H1 (cell line): ENCODE measurements around the gene NTPCR. TPM values are rescaled to one million over a fixed set of nuclear protein-coding genes. Genes with fewer than 3 reads are reported as not detected.

Experiments used
- CTCF ChIA-PET: fragments of 300-600 bp; sonication (Branson Sonifier 250); formaldehyde crosslinking; loops from one replicate; lab custom pipeline; 2021; ENCODE audit not compliant: partially characterized antibody; lab: Charles Lee
- POLR2A ChIA-PET: fragments of 300-600 bp; sonication (Branson Sonifier 250); formaldehyde crosslinking; loops from one replicate; lab custom pipeline; 2021; ENCODE audit warnings: inconsistent platforms; ENCODE audit not compliant: partially characterized antibody; lab: Charles Lee
- DNase-seq, 2 experiments: peaks; one replicate each; pipeline versions ENCODE4 v3.0.0 to v3.0.0-alpha.2; 2010 to 2022; ENCODE audit warnings: low spot score in 2 of 2, low read depth in 1 of 2, mixed read lengths in 1 of 2
- FAIRE-seq: peaks from 2 replicates; lab custom pipeline; 2011; peaks lifted over from hg19 to GRCh38; lab: Jason Lieb, UNC
- H2AFZ ChIP-seq: 2 replicates; pipeline ENCODE4 v1.8.1; 2012; ENCODE audit warnings: low read length, inconsistent platforms
- H2AK5ac ChIP-seq: 2 replicates; pipeline ENCODE4 v1.6.1; 2013; ENCODE audit warnings: low read depth, low read length
- H2BK120ac ChIP-seq: replicated peaks from 2 replicates; pipeline ENCODE3; 2013; ENCODE audit warnings: low read depth, low read length, inconsistent platforms
- H2BK12ac ChIP-seq: 2 replicates; pipeline ENCODE4 v1.6.1; 2013; ENCODE audit warnings: low read depth, low read length
- H2BK15ac ChIP-seq: 2 replicates; pipeline ENCODE4 v1.6.1; 2013; ENCODE audit warnings: low read length
- H2BK20ac ChIP-seq: 2 replicates; pipeline ENCODE4 v1.6.1; 2013; ENCODE audit warnings: low read length
- H2BK5ac ChIP-seq: 2 replicates; pipeline ENCODE4 v1.6.1; 2013; ENCODE audit warnings: low read depth, low read length
- H3K14ac ChIP-seq: 2 replicates; pipeline ENCODE4 v1.6.1; 2013; ENCODE audit warnings: inconsistent platforms; ENCODE audit not compliant: insufficient read length
- H3K18ac ChIP-seq: 2 replicates; pipeline ENCODE4 v1.6.1; 2013; ENCODE audit warnings: low read length; ENCODE audit errors: extremely low read depth
- H3K23ac ChIP-seq: 2 replicates; pipeline ENCODE4 v1.6.1; 2013; ENCODE audit warnings: inconsistent platforms; ENCODE audit not compliant: insufficient read length
- H3K23me2 ChIP-seq: 2 replicates; pipeline ENCODE4 v1.6.1; 2013; ENCODE audit warnings: low read depth, low read length
- H3K27ac ChIP-seq: 2 replicates; pipeline ENCODE4 v1.6.1; 2011; ENCODE audit warnings: low read depth, low read length, inconsistent platforms
- H3K27me3 ChIP-seq, 4 experiments: replicated peaks in 1 of 4; 1 replicate in 1 of 4; 2 replicates in 3 of 4; pipeline versions ENCODE4 v1.6.1 to v1.8.1; 2011 to 2013; ENCODE audit warnings: low read length in 3 of 4, mild to moderate bottlenecking in 3 of 4, inconsistent platforms in 2 of 4, mixed read lengths in 2 of 4, moderate library complexity in 1 of 4; ENCODE audit not compliant: control insufficient read depth in 3 of 4, insufficient read depth in 3 of 4; ENCODE audit errors: extremely low read depth in 1 of 4
- H3K36me3 ChIP-seq, 4 experiments: 2 replicates each; pipeline versions ENCODE4 v1.6.1 to v1.8.1; 2011 to 2013; ENCODE audit warnings: mild to moderate bottlenecking in 4 of 4, low read length in 3 of 4, moderate library complexity in 2 of 4, control low read depth in 1 of 4, inconsistent platforms in 1 of 4; ENCODE audit not compliant: insufficient read depth in 4 of 4, control insufficient read depth in 2 of 4
- H3K4ac ChIP-seq: replicated peaks from 2 replicates; pipeline ENCODE3; 2013; ENCODE audit warnings: low read length, low read depth, mixed read lengths, inconsistent platforms; ENCODE audit not compliant: insufficient read length
- H3K4me1 ChIP-seq, 4 experiments: replicated peaks in 1 of 4; 1 replicate in 1 of 4; 2 replicates in 3 of 4; pipeline versions ENCODE4 v1.6.1 to v1.8.1; 2011 to 2013; ENCODE audit warnings: low read length in 3 of 4, inconsistent platforms in 2 of 4, mixed read lengths in 1 of 4; ENCODE audit not compliant: insufficient read depth in 4 of 4, control insufficient read depth in 3 of 4
- H3K4me2 ChIP-seq, 2 experiments: 2 replicates each; pipeline versions ENCODE4 v1.6.1 to v1.8.1; 2011 to 2013; ENCODE audit warnings: low read depth in 2 of 2, low read length in 2 of 2, control low read depth in 1 of 2, inconsistent platforms in 1 of 2, mild to moderate bottlenecking in 1 of 2; ENCODE audit not compliant: insufficient read depth in 1 of 2
- H3K4me3 ChIP-seq, 4 experiments: fragments of 200-600, 300-600 bp in 1 of 4; sonication (generic), shearing (Covaris generic), sonication (Bioruptor Twin) in 1 of 4; 2 replicates each; pipeline versions ENCODE4 v1.5.1 to v1.8.1; 2011 to 2016; ENCODE audit warnings: low read length in 4 of 4, low read depth in 3 of 4, control low read depth in 2 of 4, inconsistent platforms in 2 of 4, mild to moderate bottlenecking in 2 of 4, mixed read lengths in 1 of 4, moderate library complexity in 1 of 4; ENCODE audit not compliant: insufficient read depth in 2 of 4; ENCODE audit errors: extremely low read depth in 1 of 4
- H3K56ac ChIP-seq: replicated peaks from 2 replicates; pipeline ENCODE3; 2013; ENCODE audit warnings: low read depth, mild to moderate bottlenecking, mixed read lengths, low read length, inconsistent platforms; ENCODE audit not compliant: insufficient read length
- H3K79me1 ChIP-seq: 2 replicates; pipeline ENCODE4 v1.6.1; 2013; ENCODE audit warnings: low read depth, low read length, control low read depth
- H3K79me2 ChIP-seq, 2 experiments: 2 replicates each; pipeline versions ENCODE4 v1.6.1 to v1.8.1; 2012 to 2013; ENCODE audit warnings: low read length in 2 of 2, mild to moderate bottlenecking in 2 of 2, inconsistent platforms in 1 of 2; ENCODE audit not compliant: insufficient read depth in 2 of 2, control insufficient read depth in 1 of 2
- H3K9ac ChIP-seq, 4 experiments: replicated peaks in 1 of 4; 1 replicate in 1 of 4; 2 replicates in 3 of 4; pipeline versions ENCODE4 v1.6.1 to v1.8.1; 2011 to 2013; ENCODE audit warnings: low read depth in 3 of 4, low read length in 3 of 4, control low read depth in 2 of 4, mild to moderate bottlenecking in 2 of 4, moderate library complexity in 2 of 4, inconsistent platforms in 1 of 4; ENCODE audit errors: extremely low read depth in 1 of 4
- H3K9me3 ChIP-seq, 2 experiments: 2 replicates each; pipeline versions ENCODE4 v1.6.1 to v1.8.1; 2012 to 2013; ENCODE audit warnings: mild to moderate bottlenecking in 2 of 2, moderate library complexity in 2 of 2, control low read depth in 1 of 2, inconsistent platforms in 1 of 2, low read depth in 1 of 2, low read length in 1 of 2, mixed read lengths in 1 of 2; ENCODE audit not compliant: insufficient read depth in 2 of 2
- H4K20me1 ChIP-seq, 2 experiments: replicated peaks in 1 of 2; 2 replicates each; pipeline versions ENCODE3 to v1.8.1; 2011 to 2013; ENCODE audit warnings: inconsistent platforms in 2 of 2, low read length in 2 of 2, mild to moderate bottlenecking in 1 of 2; ENCODE audit not compliant: insufficient read depth in 2 of 2, control insufficient read depth in 1 of 2
- H4K5ac ChIP-seq: 2 replicates; pipeline ENCODE4 v1.6.1; 2013; ENCODE audit warnings: low read length, low read depth, mixed read lengths, inconsistent platforms; ENCODE audit not compliant: insufficient read length
- H4K8ac ChIP-seq: 2 replicates; pipeline ENCODE4 v1.8.0; 2013; ENCODE audit warnings: mild to moderate bottlenecking, moderate library complexity, low read length, inconsistent platforms; ENCODE audit not compliant: insufficient read depth; ENCODE audit errors: extremely low read depth
- H4K91ac ChIP-seq: replicated peaks from 2 replicates; pipeline ENCODE3; 2013; ENCODE audit warnings: low read length, mixed read lengths, inconsistent platforms; ENCODE audit not compliant: insufficient read length
- ASH2L ChIP-seq: fragments of 200-600, 300-600 bp; sonication (generic); IDR thresholded peaks from one replicate; pipeline ENCODE4 v1.7.1; 2017; ENCODE audit warnings: low read length
- ATF3 ChIP-seq: IDR thresholded peaks from 2 replicates; pipeline ENCODE4 v1.6.1; 2011; ENCODE audit warnings: low read depth, mild to moderate bottlenecking, low read length; ENCODE audit not compliant: insufficient read depth
- BRCA1 ChIP-seq: IDR thresholded peaks from 2 replicates; pipeline ENCODE4 v1.6.1; 2012; ENCODE audit warnings: low read depth, low read length, improper control_type of control experiment
- CHD1 ChIP-seq: IDR thresholded peaks from 2 replicates; pipeline ENCODE4 v1.6.1; 2012; ENCODE audit warnings: low read depth, low read length, improper control_type of control experiment
- CREB1 ChIP-seq: IDR thresholded peaks from 2 replicates; pipeline ENCODE4 v1.6.1; 2012; ENCODE audit warnings: inconsistent platforms
- HDAC6 ChIP-seq: IDR thresholded peaks from one replicate; pipeline ENCODE4 v1.7.1; 2012; ENCODE audit warnings: low read depth, mild to moderate bottlenecking, inconsistent platforms, low read length, moderate library complexity
- KDM4A ChIP-seq: IDR thresholded peaks from one replicate; pipeline ENCODE4 v1.7.1; 2012; ENCODE audit warnings: low read depth, mild to moderate bottlenecking, moderate library complexity, low read length, inconsistent platforms; ENCODE audit not compliant: severe bottlenecking
- NRF1 ChIP-seq: IDR thresholded peaks from 2 replicates; pipeline ENCODE4 v1.6.1; 2011; ENCODE audit warnings: mild to moderate bottlenecking, low read depth, low read length, improper control_type of control experiment
- POU5F1 ChIP-seq: IDR thresholded peaks from 2 replicates; pipeline ENCODE4 v1.6.1; 2011; ENCODE audit warnings: low read depth, mild to moderate bottlenecking, low read length, moderate library complexity
- RAD21 ChIP-seq, 2 experiments: IDR thresholded peaks in 1 of 2; conservative IDR thresholded peaks in 1 of 2; 2 replicates each; pipeline ENCODE4 v1.6.1; 2011; ENCODE audit warnings: low read depth in 2 of 2, low read length in 2 of 2, improper control_type of control experiment in 1 of 2, inconsistent platforms in 1 of 2, mild to moderate bottlenecking in 1 of 2, moderate library complexity in 1 of 2
- SIRT6 ChIP-seq: IDR thresholded peaks from one replicate; pipeline ENCODE4 v1.7.1; 2012; ENCODE audit warnings: low read length, inconsistent platforms
- SIX5 ChIP-seq: IDR thresholded peaks from 2 replicates; pipeline ENCODE4 v1.6.1; 2011; ENCODE audit warnings: mild to moderate bottlenecking, low read depth, low read length
- WGBS, 2 experiments: shearing (Covaris generic) in 1 of 2; methylation state at CpG; one replicate each; pipeline versions ENCODE4 v1.1.6 to v1.1.7; 2013 to 2015; ENCODE audit warnings: low lambda C conversion rate in 2 of 2, mixed read lengths in 2 of 2, inconsistent platforms in 1 of 2, low coverage in 1 of 2, missing lambda C conversion rate in 1 of 2; ENCODE audit not compliant: insufficient replicate concordance in 2 of 2, insufficient coverage in 1 of 2, insufficient read length in 1 of 2; ENCODE audit errors: extremely low coverage in 1 of 2, missing lambda C conversion rate in 1 of 2; 5-methylcytosine and 5-hydroxymethylcytosine counted together
- polyA plus RNA-seq, 7 experiments: library from polyadenylated mRNA; depleted of rRNA in 3 of 7; stranded (reverse) in 5 of 7; unstranded in 2 of 7; fragments of >200 nt in 5 of 7; fragments of 200-250 nt in 2 of 7; gene quantifications; 1 replicate in 5 of 7; 2 replicates in 1 of 7; 4 replicates in 1 of 7; pipeline versions ENCODE4 v1.2.1 to v1.2.3, GENCODE V29; 2011 to 2013; ENCODE audit warnings: missing spikeins in 2 of 7, mixed read lengths in 2 of 7
- total RNA-seq: library from RNA; stranded (reverse); fragmentation: NEBNext Ultra II Directional; extraction: Animal tissue kit (Norgen Biotek cat#: 25700); gene quantifications from 2 replicates; pipeline ENCODE4 v1.2.1, GENCODE V29; 2021
- TF ChIP-seq, protein P1 (sequence below): IDR thresholded peaks from 2 replicates; pipeline ENCODE4 v1.6.1; 2012; ENCODE audit warnings: low read length, inconsistent platforms

The NTPCR gene
- total and polyA plus RNA-seq, 2 of the 8 experiments (the other 6 are each of a cell fraction or from before 2014, with no cell fraction given) = 22.6 to 73.1 TPM

- WGBS, 2 experiments = 100% methylated on average over 2 of the region's 2 CpGs; no CpG with 5 or more reads in 1 of the 2 experiments
- no peak for FAIRE-seq
- H3K18ac ChIP-seq = no peak overlapping the region
- H3K4me3 ChIP-seq = no peak overlapping the region
- peaks cover 14 to 19% of the 10 kb centered on the region in 2 experiments for H3K9me3 ChIP-seq
- no peak overlapping the region for H3K4me2 ChIP-seq
- no peak overlapping the region for H3K14ac ChIP-seq
- no peak overlapping the region for H2BK20ac ChIP-seq
- no peaks in the 10 kb centered on the region for H3K79me2 ChIP-seq
- H2BK15ac ChIP-seq = no peak overlapping the region
- no peaks in the 10 kb centered on the region for H4K20me1 ChIP-seq
- H4K5ac ChIP-seq = no peak overlapping the region
- DNase-seq = no peak
- no peak overlapping the region for H4K91ac ChIP-seq
- ChIA-PET POLR2A (interaction anchor here (0.9 kb wide), 1 partner anchor 10 kb away, joined by 3 read pairs; no protein-coding TSS in a partner anchor), CTCF (no interaction called here)
- no peak overlapping the region for H2BK120ac ChIP-seq
- H3K27ac ChIP-seq = no peak overlapping the region
- no peaks in the 10 kb centered on the region for H3K27me3 ChIP-seq
- H4K8ac ChIP-seq = no peak overlapping the region
- no peak overlapping the region for H2AFZ ChIP-seq
- H3K4me1 ChIP-seq = no peaks in the 10 kb centered on the region
- no peak overlapping the region for H3K9ac ChIP-seq
- H3K36me3 ChIP-seq = peaks cover 7 to 72% (median 35%) of the 10 kb centered on the region in 4 experiments
- no peak overlapping the region for H2BK12ac ChIP-seq
- no peaks in the 10 kb centered on the region for H3K23me2 ChIP-seq
- no peaks in the 10 kb centered on the region; the same call in 1 of the 2 replicates for H3K79me1 ChIP-seq
- H3K23ac ChIP-seq = no peak overlapping the region
- H3K4ac ChIP-seq = no peak overlapping the region
- H2BK5ac ChIP-seq = no peak overlapping the region
- no peak overlapping the region for H2AK5ac ChIP-seq
- H3K56ac ChIP-seq = no peak overlapping the region
- TF ChIP-seq SIX5 (no peak), BRCA1 (no peak), POU5F1 (no peak), RAD21 (IDR thresholded peaks at IDR 0.05 in 1 of 2, conservative IDR thresholded peaks at IDR 0.05 in 1 of 2; ENCODE audit: low read depth in 2 of 2, low read length in 2 of 2) (no peak), SIRT6 (no peak), ATF3 (no peak), HDAC6 (no peak), NRF1 (no peak), CREB1 (no peak), CHD1 (no peak), KDM4A (no peak), ASH2L (no peak)
- TF ChIP-seq, protein P1, sequence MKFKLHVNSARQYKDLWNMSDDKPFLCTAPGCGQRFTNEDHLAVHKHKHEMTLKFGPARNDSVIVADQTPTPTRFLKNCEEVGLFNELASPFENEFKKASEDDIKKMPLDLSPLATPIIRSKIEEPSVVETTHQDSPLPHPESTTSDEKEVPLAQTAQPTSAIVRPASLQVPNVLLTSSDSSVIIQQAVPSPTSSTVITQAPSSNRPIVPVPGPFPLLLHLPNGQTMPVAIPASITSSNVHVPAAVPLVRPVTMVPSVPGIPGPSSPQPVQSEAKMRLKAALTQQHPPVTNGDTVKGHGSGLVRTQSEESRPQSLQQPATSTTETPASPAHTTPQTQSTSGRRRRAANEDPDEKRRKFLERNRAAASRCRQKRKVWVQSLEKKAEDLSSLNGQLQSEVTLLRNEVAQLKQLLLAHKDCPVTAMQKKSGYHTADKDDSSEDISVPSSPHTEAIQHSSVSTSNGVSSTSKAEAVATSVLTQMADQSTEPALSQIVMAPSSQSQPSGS = no peak
These were observed 45.7 kb downstream of the NTPCR start for GRCh38 chr1:232996143-232996542.
